Liver (tissue), 9 donors: ENCODE results near the gene PACSIN2. TPM values are rescaled to one million over a fixed set of nuclear protein-coding genes. Genes with fewer than 3 reads are reported as not detected.
"Not testable (repeated sequence)": the region's sequence is repeated elsewhere in the genome, so short reads cannot be mapped to it uniquely, and the experiment has no call there.

Source experiments
- DNase-seq: peaks from one replicate; pipeline ENCODE4 v3.0.0-alpha.2; 2017; ENCODE audit warnings: low spot score
- H3K27ac ChIP-seq, 2 donors: one replicate each; pipeline ENCODE4 v1.7.0; 2013; ENCODE audit warnings: inconsistent platforms in 2 of 2, low read length in 2 of 2, control low read depth in 1 of 2, low read depth in 1 of 2, mild to moderate bottlenecking in 1 of 2
- H3K27me3 ChIP-seq, 4 donors: one replicate each; pipeline versions ENCODE4 v1.6.1 to v1.7.0; 2013; ENCODE audit warnings: low read length in 3 of 4, inconsistent platforms in 1 of 4, mild to moderate bottlenecking in 1 of 4, moderate library complexity in 1 of 4; ENCODE audit not compliant: control insufficient read depth in 4 of 4, insufficient read depth in 4 of 4
- H3K36me3 ChIP-seq, 4 donors: one replicate each; pipeline versions ENCODE4 v1.6.1 to v1.7.0; 2013; ENCODE audit warnings: low read length in 3 of 4, mild to moderate bottlenecking in 3 of 4, low read depth in 1 of 4, moderate library complexity in 1 of 4; ENCODE audit not compliant: control insufficient read depth in 4 of 4, insufficient read depth in 3 of 4
- H3K4me1 ChIP-seq, 4 donors: one replicate each; pipeline versions ENCODE4 v1.6.1 to v1.7.0; 2013; ENCODE audit warnings: low read length in 3 of 4, mild to moderate bottlenecking in 3 of 4, moderate library complexity in 1 of 4; ENCODE audit not compliant: control insufficient read depth in 4 of 4, insufficient read depth in 4 of 4
- H3K4me3 ChIP-seq, 3 donors: one replicate each; pipeline versions ENCODE4 v1.6.1 to v1.7.0; 2013; ENCODE audit warnings: low read length in 3 of 3, control low read depth in 1 of 3, low read depth in 1 of 3, mild to moderate bottlenecking in 1 of 3
- H3K9ac ChIP-seq, 2 donors: one replicate each; pipeline ENCODE4 v1.7.0; 2013; ENCODE audit warnings: low read length in 2 of 2, mild to moderate bottlenecking in 2 of 2, moderate library complexity in 2 of 2, control low read depth in 1 of 2, low read depth in 1 of 2
- H3K9me3 ChIP-seq, 4 donors: one replicate each; pipeline versions ENCODE4 v1.6.1 to v1.7.0; 2013; ENCODE audit warnings: low read length in 3 of 4; ENCODE audit not compliant: control insufficient read depth in 4 of 4
- EGR1 ChIP-seq, 2 donors: IDR thresholded peaks; 2 replicates each; pipeline ENCODE4 v1.6.1; 2016 to 2018; ENCODE audit warnings: antibody characterized with exemption in 2 of 2, low read depth in 2 of 2
- FOXA1 ChIP-seq: IDR thresholded peaks from 2 replicates; pipeline ENCODE4 v1.6.1; 2016; ENCODE audit warnings: antibody characterized with exemption
- FOXA2 ChIP-seq: IDR thresholded peaks from 2 replicates; pipeline ENCODE4 v1.6.1; 2016; ENCODE audit warnings: antibody characterized with exemption
- GABPA ChIP-seq, 2 donors: IDR thresholded peaks in 1 of 2; conservative IDR thresholded peaks in 1 of 2; 2 replicates each; pipeline ENCODE4 v1.6.1; 2016; ENCODE audit warnings: antibody characterized with exemption in 2 of 2, mild to moderate bottlenecking in 1 of 2, moderate library complexity in 1 of 2
- HNF4A ChIP-seq, 2 donors: conservative IDR thresholded peaks; 2 replicates each; pipeline ENCODE4 v1.6.1; 2016; ENCODE audit warnings: antibody characterized with exemption in 2 of 2, mild to moderate bottlenecking in 2 of 2
- HNF4G ChIP-seq: IDR thresholded peaks from 2 replicates; pipeline ENCODE4 v1.6.1; 2016; ENCODE audit warnings: antibody characterized with exemption
- JUND ChIP-seq, 2 donors: IDR thresholded peaks; 2 replicates each; pipeline ENCODE4 v1.6.1; 2016; ENCODE audit warnings: antibody characterized with exemption in 2 of 2
- NR2F2 ChIP-seq: IDR thresholded peaks from 2 replicates; pipeline ENCODE4 v1.6.1; 2016; ENCODE audit warnings: antibody characterized with exemption
- RAD21 ChIP-seq, 2 donors: IDR thresholded peaks; 2 replicates each; pipeline ENCODE4 v1.6.1; 2016; ENCODE audit warnings: antibody characterized with exemption in 2 of 2, mild to moderate bottlenecking in 2 of 2
- SP1 ChIP-seq: IDR thresholded peaks from 2 replicates; pipeline ENCODE4 v1.6.1; 2018; ENCODE audit warnings: antibody characterized with exemption, mild to moderate bottlenecking
- TAF1 ChIP-seq: conservative IDR thresholded peaks from 2 replicates; pipeline ENCODE4 v1.6.1; 2016; ENCODE audit warnings: antibody characterized with exemption, mild to moderate bottlenecking
- YY1 ChIP-seq: IDR thresholded peaks from 2 replicates; pipeline ENCODE4 v1.6.1; 2016; ENCODE audit warnings: antibody characterized with exemption, mild to moderate bottlenecking
- WGBS: extraction: QIAGEN DNeasy Blood & Tissue Kit; methylation state at CpG from one replicate; pipeline ENCODE4 v1.1.7; 2013; 5-methylcytosine and 5-hydroxymethylcytosine counted together
- polyA plus RNA-seq, 2 donors: library from polyadenylated mRNA; stranded (reverse) in 1 of 2; unstranded in 1 of 2; fragments of 200-250 nt in 1 of 2; fragments of >200 nt in 1 of 2; fragmentation: Nextera tagmentation in 1 of 2; extraction: Ambion mirVana in 1 of 2; gene quantifications; one replicate each; pipeline versions ENCODE4 v1.2.1 to v1.2.3, GENCODE V29; 2013 to 2015
- total RNA-seq, 2 donors: library from RNA; depleted of rRNA; stranded (reverse); fragments of >200 nt; gene quantifications; one replicate each; pipeline ENCODE4 v1.2.3, GENCODE V29; 2014
- TF ChIP-seq, protein P1 (sequence below): IDR thresholded peaks from 2 replicates; pipeline ENCODE4 v1.6.1; 2016; ENCODE audit warnings: antibody characterized with exemption, mild to moderate bottlenecking
- TF ChIP-seq, protein P2 (sequence below): IDR thresholded peaks from 2 replicates; pipeline ENCODE4 v1.6.1; 2016; ENCODE audit warnings: antibody characterized with exemption
- TF ChIP-seq, protein P3 (sequence below): IDR thresholded peaks from 2 replicates; pipeline ENCODE4 v1.6.1; 2016; ENCODE audit warnings: antibody characterized with exemption
- donor health status: healthy.
- donor health status: healthy.
- donor health status: healthy.
- donor health status: healthy.
- donor health status: healthy.

Gene PACSIN2
- total and polyA plus RNA-seq, 4 donors, result 9.1 to 31.4 (median 17.0) TPM

DNA sequence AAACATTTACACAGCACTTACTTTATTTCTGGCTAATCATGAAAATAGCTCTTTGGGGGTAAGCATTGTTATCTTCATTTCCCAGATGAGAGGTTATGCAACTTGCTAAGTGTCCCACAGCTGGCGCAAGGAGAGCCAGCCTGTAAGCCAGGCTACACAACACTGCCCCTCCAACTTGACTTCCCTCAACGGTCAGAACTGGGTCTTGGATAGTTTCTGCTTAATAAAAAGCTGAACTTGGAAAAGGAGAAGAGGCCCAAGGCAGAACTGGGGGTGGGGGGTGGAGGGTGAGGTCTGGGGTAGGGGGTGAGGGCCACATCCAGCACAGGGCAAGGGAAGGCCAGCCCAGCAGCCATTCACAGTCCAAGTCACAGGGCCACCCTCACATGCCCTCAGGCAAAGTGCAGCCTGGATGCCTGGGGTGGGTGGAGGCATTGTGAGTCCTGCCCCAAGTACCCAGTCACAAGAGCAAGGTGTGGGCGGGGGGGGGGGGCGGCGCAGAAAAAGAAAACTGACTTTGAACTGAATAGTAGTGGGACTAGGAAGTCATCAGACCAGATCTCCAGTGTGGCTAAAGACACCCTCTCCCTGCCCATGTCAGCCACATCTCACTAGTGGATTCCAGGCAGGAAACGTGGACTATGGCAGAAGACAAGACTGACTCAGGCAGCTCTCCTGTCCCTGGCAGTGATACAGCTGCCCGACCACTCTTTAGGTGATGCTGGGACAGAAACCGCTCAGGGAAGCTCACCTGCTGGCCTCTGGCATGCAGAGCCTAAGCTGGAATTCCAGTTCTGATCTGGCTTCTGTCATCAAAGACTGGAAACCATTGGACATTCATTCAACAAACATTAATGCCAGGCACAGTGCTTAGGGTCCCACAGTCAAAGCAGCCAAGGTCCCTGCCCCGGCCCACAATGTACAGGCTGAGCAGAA lies 52.4 kb downstream of the PACSIN2 start (continued):
- TF ChIP-seq JUND (IDR thresholded peaks at IDR 0.05), result no peak
- TF ChIP-seq EGR1 (IDR thresholded peaks at IDR 0.05; ENCODE audit: low read depth in 2 of 2), result no peak

DNA sequence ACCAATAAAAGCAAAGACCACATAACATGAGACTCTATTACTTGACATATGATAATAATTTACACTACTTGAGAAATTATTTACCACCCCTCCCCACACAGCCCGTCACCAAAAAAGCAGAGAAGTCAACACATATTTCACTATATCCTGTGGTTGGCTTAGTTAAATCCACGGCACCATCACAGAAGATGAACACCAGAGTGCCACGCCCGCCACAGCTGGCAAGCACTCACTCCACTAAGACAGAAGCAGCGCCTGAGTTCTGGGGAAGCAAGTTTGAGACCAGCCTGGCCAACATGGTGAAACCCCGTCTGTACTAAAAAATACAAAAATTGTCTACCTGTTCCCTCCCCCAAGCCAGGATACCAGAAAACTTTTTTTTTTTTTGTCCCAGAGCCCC lies 53.1 kb downstream of the PACSIN2 start:
- no peak for DNase-seq
- Histone ChIP-seq H3K9me3 (no peaks in the 10 kb centered on the region), H3K27ac (peak overlapping the region; percentile 36 to 50), H3K27me3 (no peaks in the 10 kb centered on the region), H3K9ac (no peak overlapping the region), H3K36me3 (no peaks in the 10 kb centered on the region), H3K4me1 (peaks cover 12 to 41% (median 36%) of the 10 kb centered on the region in 4 donors), H3K4me3 (no peak overlapping the region)
- TF ChIP-seq JUND (IDR thresholded peaks at IDR 0.05) (no peak), EGR1 (IDR thresholded peaks at IDR 0.05; ENCODE audit: low read depth in 2 of 2) (no peak), RAD21 (IDR thresholded peaks at IDR 0.05) (no peak), FOXA2 (no peak), FOXA1 (no peak), HNF4A (conservative IDR thresholded peaks at IDR 0.05) (no peak), NR2F2 (no peak), GABPA (IDR thresholded peaks at IDR 0.05 in 1 of 2, conservative IDR thresholded peaks at IDR 0.05 in 1 of 2) (no peak), TAF1 (no peak), YY1 (no peak), HNF4G (no peak), SP1 (no peak)
- TF ChIP-seq, protein P1, sequence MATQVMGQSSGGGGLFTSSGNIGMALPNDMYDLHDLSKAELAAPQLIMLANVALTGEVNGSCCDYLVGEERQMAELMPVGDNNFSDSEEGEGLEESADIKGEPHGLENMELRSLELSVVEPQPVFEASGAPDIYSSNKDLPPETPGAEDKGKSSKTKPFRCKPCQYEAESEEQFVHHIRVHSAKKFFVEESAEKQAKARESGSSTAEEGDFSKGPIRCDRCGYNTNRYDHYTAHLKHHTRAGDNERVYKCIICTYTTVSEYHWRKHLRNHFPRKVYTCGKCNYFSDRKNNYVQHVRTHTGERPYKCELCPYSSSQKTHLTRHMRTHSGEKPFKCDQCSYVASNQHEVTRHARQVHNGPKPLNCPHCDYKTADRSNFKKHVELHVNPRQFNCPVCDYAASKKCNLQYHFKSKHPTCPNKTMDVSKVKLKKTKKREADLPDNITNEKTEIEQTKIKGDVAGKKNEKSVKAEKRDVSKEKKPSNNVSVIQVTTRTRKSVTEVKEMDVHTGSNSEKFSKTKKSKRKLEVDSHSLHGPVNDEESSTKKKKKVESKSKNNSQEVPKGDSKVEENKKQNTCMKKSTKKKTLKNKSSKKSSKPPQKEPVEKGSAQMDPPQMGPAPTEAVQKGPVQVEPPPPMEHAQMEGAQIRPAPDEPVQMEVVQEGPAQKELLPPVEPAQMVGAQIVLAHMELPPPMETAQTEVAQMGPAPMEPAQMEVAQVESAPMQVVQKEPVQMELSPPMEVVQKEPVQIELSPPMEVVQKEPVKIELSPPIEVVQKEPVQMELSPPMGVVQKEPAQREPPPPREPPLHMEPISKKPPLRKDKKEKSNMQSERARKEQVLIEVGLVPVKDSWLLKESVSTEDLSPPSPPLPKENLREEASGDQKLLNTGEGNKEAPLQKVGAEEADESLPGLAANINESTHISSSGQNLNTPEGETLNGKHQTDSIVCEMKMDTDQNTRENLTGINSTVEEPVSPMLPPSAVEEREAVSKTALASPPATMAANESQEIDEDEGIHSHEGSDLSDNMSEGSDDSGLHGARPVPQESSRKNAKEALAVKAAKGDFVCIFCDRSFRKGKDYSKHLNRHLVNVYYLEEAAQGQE, result no peak
- TF ChIP-seq, protein P2, sequence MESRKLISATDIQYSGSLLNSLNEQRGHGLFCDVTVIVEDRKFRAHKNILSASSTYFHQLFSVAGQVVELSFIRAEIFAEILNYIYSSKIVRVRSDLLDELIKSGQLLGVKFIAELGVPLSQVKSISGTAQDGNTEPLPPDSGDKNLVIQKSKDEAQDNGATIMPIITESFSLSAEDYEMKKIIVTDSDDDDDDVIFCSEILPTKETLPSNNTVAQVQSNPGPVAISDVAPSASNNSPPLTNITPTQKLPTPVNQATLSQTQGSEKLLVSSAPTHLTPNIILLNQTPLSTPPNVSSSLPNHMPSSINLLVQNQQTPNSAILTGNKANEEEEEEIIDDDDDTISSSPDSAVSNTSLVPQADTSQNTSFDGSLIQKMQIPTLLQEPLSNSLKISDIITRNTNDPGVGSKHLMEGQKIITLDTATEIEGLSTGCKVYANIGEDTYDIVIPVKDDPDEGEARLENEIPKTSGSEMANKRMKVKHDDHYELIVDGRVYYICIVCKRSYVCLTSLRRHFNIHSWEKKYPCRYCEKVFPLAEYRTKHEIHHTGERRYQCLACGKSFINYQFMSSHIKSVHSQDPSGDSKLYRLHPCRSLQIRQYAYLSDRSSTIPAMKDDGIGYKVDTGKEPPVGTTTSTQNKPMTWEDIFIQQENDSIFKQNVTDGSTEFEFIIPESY, result no peak
- TF ChIP-seq, protein P3, sequence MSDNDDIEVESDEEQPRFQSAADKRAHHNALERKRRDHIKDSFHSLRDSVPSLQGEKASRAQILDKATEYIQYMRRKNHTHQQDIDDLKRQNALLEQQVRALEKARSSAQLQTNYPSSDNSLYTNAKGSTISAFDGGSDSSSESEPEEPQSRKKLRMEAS, result no peak
- 84% methylated on average over 6 of the region's 6 CpGs for WGBS

DNA sequence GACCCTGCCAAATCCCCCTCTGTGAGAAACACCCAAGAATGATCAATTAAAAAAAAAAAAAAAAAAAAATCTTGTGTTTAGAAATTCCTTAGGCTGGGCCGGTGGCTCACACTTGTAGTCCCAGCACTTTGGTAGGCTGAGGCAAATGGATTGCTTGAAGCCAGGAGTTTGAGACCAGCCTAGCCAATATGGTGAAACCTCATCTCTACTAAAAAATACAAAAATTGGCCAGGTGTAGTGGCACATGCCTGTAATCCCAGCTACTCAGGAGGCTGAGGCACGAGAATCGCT lies 53.6 kb downstream of the PACSIN2 start:
- H3K9me3 ChIP-seq, H3K4me3 ChIP-seq, H3K27me3 ChIP-seq, H3K9ac ChIP-seq, H3K36me3 ChIP-seq, DNase-seq: not testable (repeated sequence)
- WGBS, result 79% methylated on average over 3 of the region's 3 CpGs
- H3K27ac ChIP-seq, result peak overlapping the region; percentile 36 to 50
- H3K4me1 ChIP-seq, result peaks cover 12 to 41% (median 36%) of the 10 kb centered on the region in 4 donors
